ENCODE results near the gene DCC.

The DCC gene

DNA sequence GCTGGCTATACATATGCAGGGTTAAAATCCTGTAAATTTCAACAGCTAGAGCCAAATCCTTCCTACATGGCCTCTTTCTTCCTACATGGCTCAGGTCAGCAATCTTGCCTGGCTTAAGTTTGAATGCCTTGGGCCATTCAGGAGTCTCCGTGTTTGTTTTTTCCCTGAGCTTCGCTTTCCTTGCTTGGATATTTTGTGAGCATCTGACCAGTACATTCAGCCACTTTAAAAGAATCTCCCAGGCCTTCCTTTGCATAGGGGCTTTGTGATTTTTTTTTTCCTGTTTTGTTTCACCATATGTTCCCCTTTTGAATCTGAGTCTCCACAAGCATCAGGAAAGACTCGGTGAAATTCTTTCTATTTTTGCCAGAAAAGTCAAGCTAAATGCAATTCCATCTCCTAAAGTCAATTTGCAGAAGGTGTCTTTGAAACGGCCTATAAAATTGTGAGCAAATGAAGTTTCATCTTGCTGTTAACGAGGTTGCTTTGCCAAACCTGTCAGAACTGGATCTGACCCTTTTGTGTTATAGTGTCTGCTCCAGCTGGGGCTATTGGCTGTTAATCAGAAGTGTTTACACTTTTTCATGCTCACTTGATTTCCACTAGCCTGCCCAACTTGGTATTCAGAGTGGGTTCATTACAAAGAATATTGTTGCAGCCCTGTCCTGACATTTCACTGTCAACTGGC, 256.9 kb downstream of the DCC start:
- H3K4me1 ChIP-seq, result no peaks in the 10 kb centered on the region
- H3K36me3 ChIP-seq, result no peaks in the 10 kb centered on the region
- H3K4me3 ChIP-seq (ENCODE audit: low read depth, low read length), result no peak overlapping the region
- TF ChIP-seq, protein P1, sequence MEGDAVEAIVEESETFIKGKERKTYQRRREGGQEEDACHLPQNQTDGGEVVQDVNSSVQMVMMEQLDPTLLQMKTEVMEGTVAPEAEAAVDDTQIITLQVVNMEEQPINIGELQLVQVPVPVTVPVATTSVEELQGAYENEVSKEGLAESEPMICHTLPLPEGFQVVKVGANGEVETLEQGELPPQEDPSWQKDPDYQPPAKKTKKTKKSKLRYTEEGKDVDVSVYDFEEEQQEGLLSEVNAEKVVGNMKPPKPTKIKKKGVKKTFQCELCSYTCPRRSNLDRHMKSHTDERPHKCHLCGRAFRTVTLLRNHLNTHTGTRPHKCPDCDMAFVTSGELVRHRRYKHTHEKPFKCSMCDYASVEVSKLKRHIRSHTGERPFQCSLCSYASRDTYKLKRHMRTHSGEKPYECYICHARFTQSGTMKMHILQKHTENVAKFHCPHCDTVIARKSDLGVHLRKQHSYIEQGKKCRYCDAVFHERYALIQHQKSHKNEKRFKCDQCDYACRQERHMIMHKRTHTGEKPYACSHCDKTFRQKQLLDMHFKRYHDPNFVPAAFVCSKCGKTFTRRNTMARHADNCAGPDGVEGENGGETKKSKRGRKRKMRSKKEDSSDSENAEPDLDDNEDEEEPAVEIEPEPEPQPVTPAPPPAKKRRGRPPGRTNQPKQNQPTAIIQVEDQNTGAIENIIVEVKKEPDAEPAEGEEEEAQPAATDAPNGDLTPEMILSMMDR (IDR thresholded peaks at IDR 0.05; ENCODE audit: low read depth, low read length), result no peak
- no peak for DNase-seq
- no peaks in the 10 kb centered on the region for H3K9me3 ChIP-seq
- H3K27me3 ChIP-seq, result no peaks in the 10 kb centered on the region

DNA sequence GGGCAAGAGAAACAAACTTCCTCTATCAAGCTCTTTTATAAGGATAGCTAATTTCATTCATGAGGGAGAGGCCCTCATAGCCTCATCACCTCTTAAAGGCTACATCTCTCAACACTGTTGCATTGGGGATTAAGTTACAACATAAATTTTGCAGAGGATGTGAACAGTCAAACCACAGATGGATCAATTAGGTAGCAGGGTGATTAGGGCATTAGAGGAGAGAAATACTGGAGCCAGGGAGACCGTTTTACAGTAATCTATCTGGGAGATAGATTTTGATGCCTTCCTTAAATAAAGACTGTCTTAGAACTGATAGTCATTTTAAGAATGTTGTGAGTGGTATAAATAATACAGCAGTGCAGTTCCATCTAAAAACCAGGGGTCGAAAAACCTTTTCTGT, 258.9 kb downstream of the DCC start:
- Histone ChIP-seq H3K36me3 (no peaks in the 10 kb centered on the region), H3K27me3 (no peaks in the 10 kb centered on the region), H3K4me1 (no peaks in the 10 kb centered on the region), H3K9me3 (no peaks in the 10 kb centered on the region), H3K4me3 (ENCODE audit: low read depth, low read length) (no peak overlapping the region)
- TF ChIP-seq, protein P1 (IDR thresholded peaks at IDR 0.05; ENCODE audit: low read depth, low read length), result no peak
- DNase-seq, result no peak

DNA sequence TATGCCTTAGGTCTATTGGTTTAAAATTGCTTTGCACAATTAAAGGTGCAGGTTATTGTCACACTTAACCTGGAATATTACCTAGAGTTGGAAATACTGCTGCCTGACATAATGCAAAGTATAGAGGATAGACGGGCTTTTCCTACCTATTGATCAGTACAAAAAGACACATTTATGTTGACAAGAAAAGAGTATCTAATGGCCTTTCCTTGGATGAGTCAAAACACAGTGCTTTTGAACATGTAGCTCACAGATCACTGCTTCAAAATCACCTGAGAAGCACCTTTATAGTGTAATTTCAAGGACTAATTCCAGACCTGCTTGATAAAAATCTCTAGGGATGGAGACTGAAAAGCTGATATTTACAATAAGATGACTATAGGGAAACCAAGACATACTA, 262.8 kb downstream of the DCC start:
- H3K4me1 ChIP-seq, result no peaks in the 10 kb centered on the region
- TF ChIP-seq, protein P1 (IDR thresholded peaks at IDR 0.05; ENCODE audit: low read depth, low read length), result no peak
- no peaks in the 10 kb centered on the region for H3K27me3 ChIP-seq
- no peak overlapping the region for H3K4me3 ChIP-seq (ENCODE audit: low read depth, low read length)
- DNase-seq, result no peak
- no peaks in the 10 kb centered on the region for H3K36me3 ChIP-seq
- no peaks in the 10 kb centered on the region for H3K9me3 ChIP-seq

DNA sequence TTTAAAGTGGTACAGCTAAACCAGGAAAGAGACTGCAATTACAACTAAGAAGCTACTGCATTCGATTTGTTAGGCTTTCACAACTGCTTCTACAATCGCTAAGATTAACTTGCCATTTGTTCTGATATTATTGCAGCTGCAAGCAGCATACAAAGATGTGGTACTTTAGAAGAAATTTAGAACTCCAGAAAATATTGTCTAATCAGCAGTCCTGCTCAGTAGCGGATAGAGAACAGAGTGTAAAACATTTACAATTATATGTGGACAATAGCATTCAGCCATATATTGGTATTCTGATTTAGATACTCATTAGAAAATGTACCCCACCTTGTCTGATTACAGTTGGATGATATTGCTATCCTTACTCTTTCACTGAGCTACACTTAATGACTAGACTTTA, 265.3 kb downstream of the DCC start:
- TF ChIP-seq, protein P1 (IDR thresholded peaks at IDR 0.05; ENCODE audit: low read depth, low read length), result no peak
- Histone ChIP-seq H3K9me3 (no peaks in the 10 kb centered on the region), H3K36me3 (no peaks in the 10 kb centered on the region), H3K27me3 (no peaks in the 10 kb centered on the region), H3K4me3 (ENCODE audit: low read depth, low read length) (no peak overlapping the region), H3K4me1 (no peaks in the 10 kb centered on the region)
- no peak for DNase-seq

DNA sequence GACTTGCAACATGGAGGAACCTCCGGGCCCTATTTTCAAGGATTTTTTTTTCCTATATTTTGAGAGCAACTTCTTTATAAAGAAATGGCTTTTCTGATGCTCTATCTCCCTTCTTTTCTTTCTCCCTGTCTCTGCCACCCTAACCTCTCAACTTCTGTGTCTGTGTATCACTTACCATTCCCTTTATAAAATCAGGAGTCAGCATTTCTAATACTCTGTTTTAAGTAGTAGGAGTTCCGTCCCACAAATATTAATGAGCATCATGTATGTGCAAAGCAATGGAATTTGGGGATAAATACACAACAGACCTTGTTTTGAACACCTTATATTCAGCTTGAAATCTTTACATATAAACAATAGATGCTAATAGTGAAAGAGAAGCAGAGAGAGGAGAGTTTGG, 268.0 kb downstream of the DCC start:
- no peak for DNase-seq
- H3K27me3 ChIP-seq, result no peaks in the 10 kb centered on the region
- H3K36me3 ChIP-seq, result no peaks in the 10 kb centered on the region
- H3K9me3 ChIP-seq, result no peaks in the 10 kb centered on the region
- H3K4me3 ChIP-seq (ENCODE audit: low read depth, low read length), result no peak overlapping the region
- TF ChIP-seq, protein P1 (IDR thresholded peaks at IDR 0.05; ENCODE audit: low read depth, low read length), result no peak
- no peaks in the 10 kb centered on the region for H3K4me1 ChIP-seq

DNA sequence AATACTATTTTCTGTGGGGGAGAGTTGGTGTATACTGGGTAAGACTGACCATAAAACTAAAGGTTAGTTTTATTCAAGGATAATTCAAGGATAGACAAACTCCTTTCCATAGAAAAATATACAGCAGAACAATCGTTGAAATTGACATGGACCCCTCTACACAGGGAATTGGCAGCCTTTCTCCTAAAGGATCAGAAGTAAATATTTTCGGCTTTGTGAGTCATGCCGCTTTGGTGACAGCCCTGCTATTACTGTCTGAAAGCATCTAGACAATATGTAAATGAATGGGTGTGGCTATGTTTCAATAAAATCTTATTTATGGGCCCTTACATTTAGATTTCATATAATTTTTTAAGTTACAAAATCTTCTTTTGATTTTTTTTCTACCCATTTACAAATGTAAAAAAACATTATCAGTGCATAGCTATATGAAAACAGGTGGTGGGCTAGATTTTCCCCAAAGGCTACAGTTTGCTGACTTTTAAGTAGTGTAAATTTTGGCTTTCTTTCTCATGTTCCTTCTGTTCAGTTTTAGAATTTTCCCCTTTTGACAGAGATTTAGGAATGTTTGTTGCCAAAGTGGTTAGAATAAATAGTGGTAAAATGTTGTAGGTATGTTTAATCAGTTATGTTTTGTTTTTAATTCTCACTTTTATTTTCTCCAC, 270.6 kb downstream of the DCC start:
- TF ChIP-seq, protein P1 (IDR thresholded peaks at IDR 0.05; ENCODE audit: low read depth, low read length), result no peak
- DNase-seq, result no peak
- no peaks in the 10 kb centered on the region for H3K27me3 ChIP-seq
- no peaks in the 10 kb centered on the region for H3K9me3 ChIP-seq
- H3K4me1 ChIP-seq, result no peaks in the 10 kb centered on the region
- no peaks in the 10 kb centered on the region for H3K36me3 ChIP-seq
- no peak overlapping the region for H3K4me3 ChIP-seq (ENCODE audit: low read depth, low read length)

All from BE2C (cell line).